Measurements from ENCODE around the gene EPN1. TPM values are rescaled to one million over a fixed set of nuclear protein-coding genes. Genes with fewer than 3 reads are reported as not detected.

The EPN1 gene
- polyA plus RNA-seq, 1 of the 3 experiments (the other 2 are of a cell fraction): 134 TPM

DNA sequence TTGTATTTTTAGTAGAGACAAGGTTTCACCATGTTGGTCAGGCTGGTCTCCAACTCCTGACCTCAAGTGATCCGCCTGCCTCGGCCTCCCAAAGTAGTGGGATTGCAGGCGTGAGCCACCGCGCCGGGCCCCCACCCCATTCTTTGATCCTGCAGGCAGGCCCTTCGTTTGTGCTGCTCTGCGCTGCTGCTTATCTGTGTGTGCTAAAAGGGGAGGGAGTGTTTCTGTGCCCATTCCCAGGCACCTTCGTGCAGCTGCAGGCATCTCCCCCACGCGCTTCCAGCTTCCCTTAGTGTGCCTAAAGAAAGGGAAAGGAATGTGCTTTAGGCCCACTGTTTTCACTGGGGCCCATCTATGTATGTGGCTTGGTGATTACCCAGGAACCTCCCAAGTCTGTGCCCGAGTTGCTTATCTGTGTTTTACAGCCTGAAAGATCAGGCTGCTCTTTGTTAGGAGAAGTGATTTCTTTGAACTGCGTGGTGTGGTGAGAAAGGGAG is 27.2 kb downstream of the EPN1 start (continued):
- TF ChIP-seq, protein P1, sequence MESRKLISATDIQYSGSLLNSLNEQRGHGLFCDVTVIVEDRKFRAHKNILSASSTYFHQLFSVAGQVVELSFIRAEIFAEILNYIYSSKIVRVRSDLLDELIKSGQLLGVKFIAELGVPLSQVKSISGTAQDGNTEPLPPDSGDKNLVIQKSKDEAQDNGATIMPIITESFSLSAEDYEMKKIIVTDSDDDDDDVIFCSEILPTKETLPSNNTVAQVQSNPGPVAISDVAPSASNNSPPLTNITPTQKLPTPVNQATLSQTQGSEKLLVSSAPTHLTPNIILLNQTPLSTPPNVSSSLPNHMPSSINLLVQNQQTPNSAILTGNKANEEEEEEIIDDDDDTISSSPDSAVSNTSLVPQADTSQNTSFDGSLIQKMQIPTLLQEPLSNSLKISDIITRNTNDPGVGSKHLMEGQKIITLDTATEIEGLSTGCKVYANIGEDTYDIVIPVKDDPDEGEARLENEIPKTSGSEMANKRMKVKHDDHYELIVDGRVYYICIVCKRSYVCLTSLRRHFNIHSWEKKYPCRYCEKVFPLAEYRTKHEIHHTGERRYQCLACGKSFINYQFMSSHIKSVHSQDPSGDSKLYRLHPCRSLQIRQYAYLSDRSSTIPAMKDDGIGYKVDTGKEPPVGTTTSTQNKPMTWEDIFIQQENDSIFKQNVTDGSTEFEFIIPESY (IDR thresholded peaks at IDR 0.05; ENCODE audit: borderline replicate concordance, low read depth): no peak
- no peak for TF ChIP-seq JUND (IDR thresholded peaks at IDR 0.05)
- no peak for TF ChIP-seq MEF2A (IDR thresholded peaks at IDR 0.05; ENCODE audit: borderline replicate concordance, low read depth)
- no peak for TF ChIP-seq USF2 (IDR thresholded peaks at IDR 0.05; ENCODE audit: borderline replicate concordance, low read depth, low read length)
- TF ChIP-seq FOXJ3 (CRISPR knock-in tag; IDR thresholded peaks at IDR 0.05): no peak
- no peak for TF ChIP-seq SMC3 (IDR thresholded peaks at IDR 0.05; ENCODE audit: low read depth, low read length)
- no peak for TF ChIP-seq FOSL2 (IDR thresholded peaks at IDR 0.05; ENCODE audit: borderline replicate concordance, low read depth)
- no peak for TF ChIP-seq ELF1 (IDR thresholded peaks at IDR 0.05)
- no peak for TF ChIP-seq EP300 (IDR thresholded peaks at IDR 0.05; ENCODE audit: borderline replicate concordance in 1 of 2, low read depth in 1 of 2, low read length in 1 of 2)
- no peak for TF ChIP-seq TCF12 (IDR thresholded peaks at IDR 0.05)
- TF ChIP-seq RXRA (IDR thresholded peaks at IDR 0.05; ENCODE audit: borderline replicate concordance, low read depth): no peak

- DNase-seq: peak; percentile 83
- H3K9ac ChIP-seq: no peak overlapping the region
- TF ChIP-seq SIN3A (IDR thresholded peaks at IDR 0.05; ENCODE audit: borderline replicate concordance, low read depth, low read length) (no peak), REST (IDR thresholded peaks at IDR 0.05; ENCODE audit: low read depth, low read length) (no peak), CTCF (IDR thresholded peaks at IDR 0.05) (peak; percentile 58), FOSL2 (IDR thresholded peaks at IDR 0.05; ENCODE audit: borderline replicate concordance, low read depth) (no peak), TAF1 (IDR thresholded peaks at IDR 0.05; ENCODE audit: borderline replicate concordance, low read depth, low read length) (no peak)
- CTCF ChIA-PET: interaction anchor here (0.6 to 2.3 kb wide), 9 partner anchors 8 to 106 kb away, joined by 3 to 8 read pairs (median 3); no protein-coding TSS in a partner anchor
- peaks cover 6% of the 10 kb centered on the region; the same call in 1 of the 2 replicates for H3K27me3 ChIP-seq (ENCODE audit: insufficient read depth)
- no peaks in the 10 kb centered on the region for H3K9me2 ChIP-seq
- H3K27ac ChIP-seq (ENCODE audit: low read depth in 2 of 2, low read length in 1 of 2): no peak overlapping the region
- H3K9me3 ChIP-seq: no peaks in the 10 kb centered on the region
- POLR2A ChIA-PET: no interaction called here
- H4K20me1 ChIP-seq (ENCODE audit: insufficient read depth): no peaks in the 10 kb centered on the region
- no peak overlapping the region for H3K4me3 ChIP-seq (ENCODE audit: low read depth in 2 of 2, low read length in 1 of 2)
- H3K36me3 ChIP-seq (replicated peaks in 1 of 2; ENCODE audit: control insufficient read depth in 1 of 2, insufficient read depth in 2 of 2, low read length in 1 of 2): peaks cover 0 to 12% of the 10 kb centered on the region in 2 experiments
- H3K79me2 ChIP-seq (ENCODE audit: insufficient read depth): no peaks in the 10 kb centered on the region
- H3K4me2 ChIP-seq: no peak overlapping the region
- no peaks in the 10 kb centered on the region for H3F3A ChIP-seq (replicated peaks; ENCODE audit: insufficient read depth)
- no peak overlapping the region for H2AFZ ChIP-seq (ENCODE audit: low read depth)
- 87% methylated on average over 37 of the region's 38 CpGs for WGBS (ENCODE audit: low lambda C conversion rate)
- H3K4me1 ChIP-seq (ENCODE audit: control insufficient read depth in 1 of 2, insufficient read depth in 2 of 2, low read depth in 1 of 2, low read length in 1 of 2): no peaks in the 10 kb centered on the region; a peak in 1 of 4 replicates
Measured at GRCh38 chr19:55703790-55704215, 28.8 kb downstream of the EPN1 start.

Data from SK-N-SH (cell line).